GM19328 (cell line): ENCODE measurements around the gene SPATS2L.

Source experiments
- ATAC-seq: cut with Tn5 transposase; IDR thresholded peaks from one replicate; pipeline ENCODE4 v1.9.1; 2021; ENCODE audit warnings: mild to moderate bottlenecking, moderate library complexity; ENCODE audit not compliant: unreplicated experiment

Gene SPATS2L

DNA sequence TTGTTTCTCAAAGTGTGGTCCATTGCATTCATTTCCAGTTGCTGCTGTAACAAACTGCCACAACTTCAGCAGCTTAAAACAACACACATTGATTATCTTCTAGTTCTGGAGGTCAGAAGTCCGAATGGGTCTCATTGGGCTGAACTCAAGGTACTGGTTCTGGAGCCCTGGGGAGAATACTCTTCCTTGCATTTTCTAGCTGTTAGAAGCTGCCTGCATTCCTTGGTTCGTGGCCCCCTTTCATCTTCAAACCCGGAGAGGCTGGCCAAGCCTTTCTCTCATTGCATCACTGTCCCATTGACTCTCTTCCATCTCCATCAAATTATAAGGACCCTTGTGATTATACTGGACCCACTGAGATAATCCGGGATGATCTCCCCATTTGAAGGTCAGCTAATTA, 98.1 kb downstream of the SPATS2L start:
- no peak for ATAC-seq

DNA sequence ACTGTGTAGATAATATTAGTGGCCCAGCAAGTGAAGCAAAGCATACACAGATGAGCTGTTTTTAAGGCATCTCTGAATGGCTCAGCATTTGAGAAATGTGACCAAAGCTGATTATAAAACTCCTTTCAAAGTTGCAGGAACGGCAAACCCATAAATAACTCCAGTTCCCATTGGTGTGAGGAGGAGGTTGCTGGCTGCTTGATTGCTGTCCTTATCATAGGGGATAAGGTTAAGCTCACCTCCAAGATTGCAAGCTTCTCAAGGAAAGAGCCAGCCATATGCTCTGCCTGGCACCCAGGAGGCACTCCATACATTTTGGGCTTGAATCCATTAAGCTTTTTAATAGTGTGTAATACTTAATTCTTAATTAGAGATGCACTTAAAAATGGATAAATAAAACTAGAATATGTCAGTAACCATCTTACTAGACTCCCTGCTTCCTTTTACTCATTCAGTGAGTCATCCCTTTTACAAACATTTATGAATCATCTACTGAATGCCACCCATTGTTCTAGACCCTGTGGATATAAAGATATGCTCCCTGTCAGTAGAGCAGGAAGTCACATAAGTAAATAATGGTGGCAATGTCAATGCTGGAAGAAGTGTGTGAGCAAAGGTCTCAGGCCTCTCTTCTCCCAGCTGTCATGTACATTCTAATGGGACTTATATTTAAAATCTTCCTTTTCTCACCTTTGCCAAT, 99.3 kb downstream of the SPATS2L start:
- ATAC-seq = no peak

DNA sequence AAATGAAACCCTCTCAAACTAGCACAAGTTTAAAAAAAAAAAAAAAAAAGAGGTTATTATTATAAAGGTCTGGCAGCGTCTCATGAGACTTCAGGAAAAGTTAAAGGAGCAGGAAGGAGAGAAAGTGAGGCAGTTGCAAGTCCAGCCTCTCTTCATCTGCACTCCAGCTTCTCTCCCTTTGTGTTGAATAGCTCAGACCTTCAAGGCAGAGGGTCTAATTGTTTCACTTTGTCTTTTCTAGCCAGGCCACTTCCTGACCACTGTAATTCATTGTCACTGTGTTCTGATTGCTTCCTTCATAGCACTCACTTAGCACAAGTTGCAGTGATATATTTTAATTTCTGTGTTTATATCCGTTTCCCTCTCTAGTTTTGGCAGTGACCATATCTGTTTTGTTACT, 99.9 kb downstream of the SPATS2L start:
- ATAC-seq = no peak

DNA sequence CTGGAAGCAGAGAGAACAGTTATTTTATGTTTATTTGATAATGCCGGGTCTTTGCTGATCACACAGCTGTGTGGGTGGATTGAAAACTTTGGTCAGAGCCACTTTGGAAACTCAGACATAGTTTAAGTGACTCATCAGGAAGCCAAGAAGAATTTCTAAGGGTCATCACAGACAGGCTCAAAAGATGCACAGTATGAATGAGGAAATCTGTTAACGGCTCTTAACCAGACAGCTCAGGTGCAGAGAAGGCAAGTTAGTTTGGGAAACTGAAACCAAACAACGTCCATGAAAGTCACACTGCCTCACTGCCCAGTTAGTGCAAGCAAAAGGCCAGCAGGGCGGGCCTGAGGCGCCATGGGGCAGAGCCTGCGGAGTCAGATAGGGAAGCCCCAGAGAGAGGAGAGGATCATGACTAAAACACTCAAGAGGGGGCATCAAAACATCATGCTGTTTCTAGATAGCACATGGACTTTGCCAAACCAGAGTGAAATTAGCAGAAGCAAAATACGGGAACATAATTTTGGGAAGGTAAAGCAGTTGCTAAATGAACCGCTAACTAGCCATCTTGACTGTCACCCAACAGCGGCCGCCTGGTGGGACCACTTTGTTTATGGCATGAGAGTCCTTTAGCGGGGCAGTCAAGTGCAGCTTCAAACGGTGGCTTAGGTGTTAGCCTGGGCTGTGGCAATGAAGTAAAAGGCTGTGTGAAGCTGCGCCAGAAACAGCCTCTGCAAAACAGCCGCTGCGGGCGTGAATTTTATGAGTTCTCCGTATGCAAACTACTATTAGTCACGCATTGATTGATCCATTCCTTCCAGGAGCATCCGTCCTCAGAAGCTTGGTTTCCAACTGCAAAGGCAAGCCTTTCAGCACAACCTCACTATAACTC, 102.2 kb downstream of the SPATS2L start:
- no peak for ATAC-seq

DNA sequence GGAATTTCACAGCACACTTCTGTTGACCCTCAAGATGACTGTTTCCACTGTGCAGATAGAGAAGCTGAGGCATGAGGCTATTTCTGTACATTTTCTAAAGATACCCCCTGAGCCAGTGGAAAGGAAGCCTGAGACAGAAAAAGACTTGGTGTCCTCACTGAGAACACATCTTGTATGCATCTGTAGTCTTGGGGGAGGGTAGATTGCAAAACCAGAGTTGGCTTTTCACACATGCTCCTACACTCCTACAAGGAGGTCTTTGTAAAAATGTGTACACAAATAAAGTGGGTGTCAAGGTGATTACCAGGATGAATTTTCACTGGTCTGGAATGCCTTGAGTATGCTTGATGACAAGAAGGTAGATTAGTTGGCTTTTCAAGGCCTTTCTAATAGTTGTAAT, 105.3 kb downstream of the SPATS2L start:
- ATAC-seq = no peak

DNA sequence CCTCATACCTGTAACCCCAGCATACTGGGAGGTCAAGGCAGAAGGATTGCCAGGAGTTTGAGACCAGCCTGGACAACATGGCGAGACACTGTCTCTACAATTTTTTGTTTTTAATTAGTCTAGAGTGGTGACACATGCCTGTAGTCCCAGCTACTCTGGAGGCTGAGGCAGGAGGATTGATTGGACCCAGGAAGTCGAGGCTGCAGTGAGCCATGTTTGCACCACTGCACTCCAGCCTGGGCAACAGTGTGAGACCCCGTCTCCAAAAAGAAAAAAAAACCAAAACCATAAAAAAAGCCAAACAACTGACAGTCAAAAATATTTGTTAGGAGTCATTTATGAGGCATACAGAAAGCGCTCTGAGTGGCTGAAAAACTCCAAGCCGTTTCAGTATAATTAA, 107.9 kb downstream of the SPATS2L start:
- ATAC-seq = no peak

DNA sequence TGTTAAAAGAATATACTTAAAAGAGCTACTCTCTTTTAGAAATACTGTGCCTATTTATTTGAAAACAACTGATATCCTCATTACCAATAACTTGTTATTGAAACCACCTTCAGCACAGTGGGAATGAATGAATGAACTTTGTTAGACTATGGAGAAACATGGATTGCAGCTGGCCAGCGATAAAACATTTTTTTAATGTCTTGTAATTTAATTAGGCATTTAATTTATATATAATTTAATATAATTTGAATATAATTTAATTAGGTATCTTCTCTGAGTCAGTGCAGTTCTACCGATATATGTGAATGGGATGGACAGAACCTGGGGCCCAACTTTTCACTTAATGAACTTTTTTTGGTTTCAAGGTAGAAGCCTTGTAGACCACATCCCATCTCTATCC, 109.0 kb downstream of the SPATS2L start:
- ATAC-seq = no peak

DNA sequence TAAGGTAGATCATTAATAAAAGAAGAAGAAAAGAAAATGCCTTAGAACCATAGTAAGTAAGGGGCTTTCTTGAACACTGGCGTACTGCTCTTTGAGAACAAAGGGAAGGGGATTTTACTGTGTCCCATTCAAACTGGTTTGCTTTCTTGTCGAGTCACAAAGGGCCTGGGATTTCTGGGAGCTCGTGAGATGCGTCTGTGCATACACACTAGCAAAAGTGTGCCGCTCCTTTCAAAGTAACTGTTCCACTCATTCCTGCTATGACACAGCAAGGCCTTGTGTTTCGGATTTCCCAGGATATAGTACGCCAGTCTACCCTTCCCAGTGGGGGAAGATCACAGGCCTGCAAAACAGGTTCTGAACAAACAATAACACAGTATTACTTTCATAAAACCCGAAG, 110.4 kb downstream of the SPATS2L start:
- ATAC-seq = no peak

DNA sequence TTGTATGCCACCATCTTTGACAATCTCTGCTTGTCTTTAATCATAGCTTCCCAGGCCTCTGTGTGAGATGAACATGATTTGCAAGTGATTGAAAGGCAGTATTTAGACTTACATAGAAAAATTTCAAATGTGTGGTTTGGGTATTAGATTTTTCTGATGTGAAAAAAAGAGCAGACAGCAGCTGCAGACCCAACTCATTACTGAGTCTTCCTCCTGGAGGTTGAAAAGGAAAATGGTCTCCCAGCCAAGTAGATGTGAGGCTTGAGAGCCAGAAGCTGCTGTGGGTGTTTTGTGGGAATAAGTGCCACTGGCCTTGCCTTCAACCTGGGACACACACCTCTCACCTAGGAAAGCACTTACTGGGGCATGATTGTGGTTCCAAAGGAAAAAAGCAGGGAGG, 110.9 kb downstream of the SPATS2L start:
- ATAC-seq = no peak

DNA sequence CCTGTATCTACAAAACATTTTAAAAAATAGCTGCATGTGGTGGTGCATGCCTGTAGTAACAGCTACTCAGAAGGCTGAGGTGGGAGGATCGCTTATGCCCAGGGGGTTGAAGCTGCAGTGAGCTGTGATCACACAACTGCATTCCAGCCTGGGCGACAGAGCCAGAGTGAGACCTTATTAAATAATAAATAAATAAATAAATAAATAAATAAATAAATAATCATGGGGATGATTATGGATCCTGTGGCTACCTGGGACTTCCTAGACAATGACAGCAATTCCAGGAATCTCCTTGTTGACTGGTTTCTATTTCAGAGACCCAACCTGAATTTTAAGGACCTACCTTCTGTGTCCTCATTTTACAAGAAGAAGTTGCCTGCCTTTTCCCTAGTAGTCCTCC, 111.9 kb downstream of the SPATS2L start:
- no peak for ATAC-seq

DNA sequence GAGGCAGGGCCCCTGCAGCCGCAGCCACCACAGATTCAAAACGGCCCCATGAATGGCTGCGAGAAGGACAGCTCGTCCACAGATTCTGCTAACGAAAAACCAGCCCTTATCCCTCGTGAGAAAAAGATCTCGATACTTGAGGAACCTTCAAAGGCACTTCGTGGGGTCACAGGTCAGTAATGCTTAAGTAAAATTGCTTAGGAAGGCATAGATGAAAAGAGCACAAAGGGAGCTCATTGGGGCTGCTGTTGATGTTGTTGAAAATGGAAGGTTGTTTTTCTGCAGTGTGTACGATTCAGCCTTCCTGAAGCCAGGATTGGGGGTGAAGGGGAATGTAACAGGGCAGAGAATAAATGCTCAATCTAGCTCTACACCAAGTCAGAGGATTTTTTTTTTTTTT, 112.8 kb downstream of the SPATS2L start:
- no peak for ATAC-seq

DNA sequence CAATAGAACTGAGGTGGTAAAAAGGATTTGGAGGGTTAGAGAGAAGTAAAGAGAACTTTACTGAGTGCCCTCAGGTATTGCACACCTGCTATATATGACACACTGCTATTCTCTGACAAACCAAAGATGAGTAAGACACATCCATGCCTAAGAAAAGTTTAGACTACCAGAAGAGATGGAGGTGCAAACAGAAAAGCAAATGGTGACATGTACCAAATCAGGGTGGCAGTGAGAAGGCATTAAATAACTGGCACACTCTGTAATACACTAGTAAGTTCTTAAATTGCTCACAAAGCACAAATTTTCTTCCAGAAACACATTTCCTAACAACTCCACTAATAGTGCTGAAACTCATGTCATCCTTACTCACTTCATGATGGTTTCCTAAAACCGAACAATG, 114.8 kb downstream of the SPATS2L start:
- ATAC-seq = no peak

DNA sequence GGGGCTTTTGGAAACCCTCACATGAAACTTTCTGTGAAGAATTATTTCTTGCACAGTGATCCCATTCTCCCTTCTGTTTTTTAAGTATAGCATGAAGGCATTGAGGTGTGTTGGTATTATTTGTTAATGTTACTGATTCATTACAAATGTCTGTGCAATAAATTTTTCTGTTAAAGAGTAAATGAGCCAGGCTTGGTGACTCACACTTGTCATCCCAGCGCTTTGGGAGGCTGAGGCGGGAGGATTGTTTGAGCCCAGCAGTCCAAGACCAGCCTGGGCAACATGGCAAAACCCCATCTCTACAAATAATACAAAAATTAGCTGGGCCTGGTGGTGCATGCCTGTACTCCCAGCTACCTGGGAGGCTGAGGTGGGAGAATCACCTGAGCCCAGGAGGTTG, 115.6 kb downstream of the SPATS2L start:
- no peak for ATAC-seq

DNA sequence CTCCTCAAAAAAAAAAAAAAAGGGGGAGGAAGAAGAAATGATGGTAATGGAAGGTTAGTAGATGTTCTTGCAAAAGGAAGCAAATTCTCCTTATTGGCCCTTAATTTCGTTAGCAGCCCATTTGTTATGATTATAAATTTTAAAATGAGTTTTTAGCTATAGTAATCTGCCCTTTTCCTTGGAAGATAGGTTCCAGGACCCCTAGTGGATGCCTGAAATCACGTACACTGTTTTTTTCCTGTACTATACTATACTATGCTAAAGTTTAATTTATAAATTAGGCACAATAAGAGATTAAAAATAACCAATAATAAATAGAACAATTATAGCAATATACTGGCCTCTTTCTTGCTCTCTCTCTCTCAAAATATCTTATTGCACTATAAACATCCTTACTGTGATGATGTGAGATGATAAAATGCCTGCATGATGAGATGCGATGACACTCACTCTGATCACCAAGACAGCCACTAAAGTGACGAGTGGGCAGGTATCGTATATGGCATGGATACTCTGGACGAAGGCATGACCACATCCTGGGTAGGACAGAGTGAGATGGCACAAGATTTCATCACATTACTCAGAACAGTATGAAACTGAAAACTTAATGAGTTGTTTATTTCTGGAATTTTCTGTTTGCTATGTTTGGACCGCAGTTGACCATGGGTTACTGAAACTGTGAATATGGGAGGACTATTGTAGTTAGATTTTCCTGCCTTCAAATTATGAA, 116.2 kb downstream of the SPATS2L start:
- ATAC-seq = no peak

DNA sequence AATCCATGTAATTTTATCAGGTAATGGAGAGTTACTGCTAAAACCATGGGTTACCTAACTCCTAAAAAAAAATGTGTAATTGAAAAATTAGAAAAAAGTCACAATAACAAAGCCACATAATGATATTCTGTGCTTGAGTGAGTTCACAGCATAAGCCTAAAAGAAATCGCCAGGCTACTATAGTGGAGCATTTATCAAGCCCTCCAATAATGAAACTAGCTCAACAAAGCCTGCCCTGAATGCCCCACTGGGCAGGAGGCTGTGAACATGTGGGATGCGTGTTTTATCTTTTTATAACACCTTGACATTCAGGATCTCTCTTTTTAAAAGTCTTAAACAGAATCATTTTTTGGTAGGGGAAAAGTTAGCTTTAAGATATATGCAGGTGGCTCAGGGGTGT, 117.0 kb downstream of the SPATS2L start:
- no peak for ATAC-seq

DNA sequence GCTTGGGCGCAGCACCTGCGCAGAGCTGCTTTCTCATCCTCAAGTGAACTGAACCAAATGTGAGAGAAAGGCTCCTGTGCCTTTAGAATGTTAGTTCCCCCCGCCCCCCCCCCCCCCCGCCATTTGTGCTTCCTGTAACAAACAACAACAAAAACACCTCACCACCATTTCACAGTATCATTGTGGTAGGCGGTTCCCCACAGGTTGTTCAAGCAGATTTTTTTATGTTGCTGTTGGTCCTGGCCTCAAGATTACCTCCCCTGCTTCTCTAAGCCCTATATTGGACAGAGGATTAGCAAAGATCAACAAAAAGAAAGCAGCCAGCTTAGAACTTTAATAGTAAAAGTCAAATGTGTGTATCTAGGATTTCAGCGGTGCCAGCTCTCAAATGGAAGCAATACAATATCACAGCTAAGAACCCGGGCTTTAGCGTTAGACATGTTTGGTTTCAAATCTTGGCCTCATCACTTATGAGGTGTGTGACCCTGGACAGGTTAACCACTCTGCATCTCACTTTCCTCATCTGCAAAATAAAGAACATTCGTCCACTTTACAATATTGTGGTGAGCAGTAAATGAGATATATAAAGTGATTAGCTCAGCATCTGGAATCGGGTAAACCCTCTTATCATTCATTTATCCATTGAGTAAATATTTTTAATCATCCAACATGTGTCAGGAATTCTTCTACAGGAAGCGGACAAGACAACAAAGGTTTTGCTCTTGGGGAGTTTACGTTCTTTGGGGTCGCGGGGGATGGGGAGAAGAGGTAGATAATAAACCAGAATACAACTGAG, 118.7 kb downstream of the SPATS2L start:
- ATAC-seq = no peak

DNA sequence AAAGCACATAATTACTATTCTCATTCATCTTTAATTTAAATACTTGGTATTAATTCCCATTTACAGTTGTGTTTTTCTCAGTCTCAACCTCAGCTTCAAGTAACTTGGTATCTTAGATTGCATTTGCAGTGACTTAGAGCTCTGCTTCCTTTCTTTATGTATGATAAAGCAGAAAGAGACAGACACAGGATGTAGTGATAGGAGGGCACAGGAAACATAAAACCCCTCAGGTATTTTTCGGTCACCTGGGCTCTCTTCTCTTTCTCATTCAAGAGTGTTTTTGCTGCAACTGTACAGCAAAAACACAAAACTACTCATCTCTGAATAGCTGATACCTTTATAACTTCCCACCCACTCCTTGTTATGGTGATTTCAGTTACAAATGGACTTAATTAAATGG, 120.3 kb downstream of the SPATS2L start:
- no peak for ATAC-seq

DNA sequence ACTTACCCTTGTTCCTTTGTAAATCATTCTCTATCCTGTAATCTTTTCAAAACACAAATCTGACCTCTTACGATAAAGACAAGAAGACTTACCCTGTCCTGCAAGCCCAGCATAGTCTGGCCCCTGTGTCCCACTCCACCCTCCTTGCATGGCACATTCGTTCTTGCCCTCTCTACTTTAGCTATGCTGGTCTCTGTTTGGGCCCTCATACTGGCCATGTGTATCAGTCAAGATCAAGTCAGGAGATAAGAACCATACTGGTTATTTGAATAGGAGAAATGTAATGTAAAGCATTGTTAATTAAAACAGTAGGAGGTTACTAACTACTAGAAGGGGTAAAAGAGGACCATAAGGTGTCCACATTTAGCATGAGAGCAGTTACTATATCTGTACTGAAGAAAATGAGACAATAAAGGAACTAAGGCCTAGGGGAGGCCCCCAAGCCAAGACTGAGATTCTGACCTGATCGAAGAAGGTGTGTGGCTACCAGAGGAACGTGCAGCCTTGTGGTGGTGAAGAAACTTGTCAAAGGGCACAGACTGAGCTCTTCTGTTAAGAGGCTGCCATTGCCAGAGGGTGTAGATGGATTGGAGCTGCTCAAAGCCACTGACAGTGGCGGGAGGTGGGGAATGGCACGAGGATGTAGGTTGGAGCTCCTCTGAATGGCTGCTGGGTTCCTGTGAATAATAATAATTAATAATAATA, 122.6 kb downstream of the SPATS2L start:
- ATAC-seq = no peak

DNA sequence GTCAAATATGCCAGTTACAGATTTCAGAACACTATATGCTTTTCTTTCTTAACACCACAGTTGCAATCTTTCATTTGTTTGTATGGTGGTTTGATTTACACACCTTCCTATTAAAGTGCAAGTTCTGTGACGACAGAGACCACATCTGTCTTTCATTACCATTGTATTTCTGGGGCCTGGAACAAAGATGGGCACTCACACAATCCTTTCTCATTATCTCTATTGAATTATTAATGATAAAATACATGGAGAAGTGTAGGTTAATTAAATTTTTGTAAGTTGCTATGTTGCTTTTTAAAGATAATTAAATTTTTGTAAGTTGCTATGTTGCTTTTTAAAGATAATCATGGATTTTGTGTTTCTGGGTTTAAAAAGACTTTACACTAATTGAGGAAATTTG, 123.5 kb downstream of the SPATS2L start:
- ATAC-seq = no peak

DNA sequence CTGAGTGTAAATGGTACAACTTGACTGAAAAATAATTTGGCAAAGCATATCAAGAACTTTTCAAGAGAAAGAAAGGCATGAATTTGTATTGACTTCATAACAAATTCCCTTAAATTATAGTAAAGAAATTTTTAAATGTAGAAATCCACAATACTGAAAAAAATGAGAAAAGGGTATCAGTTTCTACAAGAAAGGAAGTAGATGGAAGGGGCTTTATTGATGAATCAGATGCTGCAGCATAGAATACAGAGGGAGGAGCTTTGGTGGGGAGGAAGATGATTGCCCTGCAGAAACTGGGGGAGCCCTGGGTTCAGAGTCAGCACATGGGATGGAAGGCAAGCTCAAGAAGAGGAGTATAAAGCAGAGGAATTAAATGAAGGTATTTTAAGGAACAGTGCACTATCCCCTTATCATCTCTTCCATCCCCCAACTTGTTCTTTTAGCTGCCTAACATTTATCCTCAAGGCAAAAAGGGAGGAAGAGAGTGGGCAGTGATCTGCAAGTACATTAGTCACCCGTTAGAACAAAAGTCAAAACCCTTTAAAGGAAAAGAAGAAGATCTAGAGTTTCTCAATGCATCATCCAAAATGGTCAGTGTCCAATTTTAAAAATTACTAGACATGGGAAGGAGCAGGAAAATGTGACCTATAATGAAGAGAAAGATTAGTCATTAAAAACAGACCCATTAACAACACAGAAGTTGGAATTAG, 125.7 kb downstream of the SPATS2L start:
- no peak for ATAC-seq
